ENCODE results near the gene TNPO3.

The TNPO3 gene

DNA sequence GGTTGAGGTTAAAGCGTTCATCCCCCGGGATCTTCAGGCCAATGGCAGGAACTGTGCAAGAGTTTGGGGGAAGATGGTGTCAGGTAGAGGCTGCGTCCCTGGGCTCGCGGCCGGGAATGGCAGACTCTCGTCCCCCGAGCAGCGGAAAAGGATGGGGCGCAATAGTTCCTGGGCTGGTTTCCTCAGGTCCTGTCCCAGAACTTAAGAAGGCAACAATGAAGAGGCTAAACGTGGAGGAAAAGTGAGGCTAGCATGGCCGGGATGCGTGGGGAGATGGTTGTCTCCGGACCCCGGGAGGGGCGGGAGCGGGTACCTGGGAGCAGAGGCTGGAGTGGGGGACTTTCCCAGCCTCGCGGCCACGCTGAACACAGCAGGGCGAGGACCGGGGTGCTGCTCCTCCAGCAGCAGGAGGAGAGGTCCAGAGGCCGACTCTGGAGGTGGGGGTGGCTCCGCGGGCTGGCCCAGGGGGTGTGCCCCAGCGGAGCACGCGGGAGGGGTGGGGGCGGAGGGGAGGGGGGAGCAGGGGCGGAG lies 116.3 kb downstream of the TNPO3 start:
- peak; percentile 27 for DNase-seq (ENCODE audit: low spot score)

DNA sequence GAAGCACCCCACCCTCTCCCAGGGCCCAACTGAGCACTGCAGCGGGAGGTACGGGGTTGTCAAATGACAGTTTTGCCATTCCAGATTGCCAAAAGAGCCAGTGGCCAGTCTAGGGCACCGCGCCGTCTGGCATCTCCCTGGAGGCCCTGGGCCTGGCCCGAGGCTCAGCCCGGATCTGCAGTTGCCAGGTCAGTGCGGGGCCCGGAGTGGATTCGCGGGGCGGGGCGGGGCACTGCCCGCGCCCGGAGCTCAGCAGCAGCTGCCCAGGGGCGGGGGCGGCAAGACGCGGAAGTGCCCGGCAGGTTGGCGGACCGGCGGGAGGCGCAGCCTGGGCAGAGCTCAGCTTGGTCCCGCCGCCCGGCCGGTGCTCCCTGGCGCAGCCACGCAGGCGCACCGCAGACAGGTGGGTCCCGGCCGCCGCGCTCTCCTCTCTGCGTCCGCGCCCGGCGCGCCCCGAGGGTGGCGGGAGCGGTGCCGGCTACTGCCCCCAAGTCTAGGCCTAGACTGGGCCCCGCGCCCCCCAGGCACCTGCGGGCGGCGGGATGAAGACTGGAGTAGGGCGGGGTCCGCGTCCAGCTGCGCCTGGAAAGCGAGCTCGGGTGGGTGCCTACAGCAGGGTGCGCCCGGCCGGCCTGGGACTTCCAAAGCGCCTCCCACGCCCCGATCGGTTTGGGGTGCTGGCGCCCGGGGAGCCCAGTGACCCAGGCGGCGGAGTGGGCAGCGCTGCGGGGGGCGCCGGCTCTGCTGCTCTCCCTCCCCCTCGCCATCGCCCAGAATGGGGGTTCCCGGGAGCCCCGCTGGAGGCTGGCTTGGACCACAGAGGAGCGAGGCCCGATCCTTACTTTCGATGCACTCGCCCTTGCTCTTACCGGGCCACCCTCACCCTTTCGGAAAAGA lies 117.0 kb downstream of the TNPO3 start, which contains the start of gene IRF5:
IRF5 (plus strand) TSS at position 281 of the 897 bp plus-strand sequence. CDS start 4,155 bp downstream, outside the sequence.
- DNase-seq (ENCODE audit: low spot score): peak; percentile 25

DNA sequence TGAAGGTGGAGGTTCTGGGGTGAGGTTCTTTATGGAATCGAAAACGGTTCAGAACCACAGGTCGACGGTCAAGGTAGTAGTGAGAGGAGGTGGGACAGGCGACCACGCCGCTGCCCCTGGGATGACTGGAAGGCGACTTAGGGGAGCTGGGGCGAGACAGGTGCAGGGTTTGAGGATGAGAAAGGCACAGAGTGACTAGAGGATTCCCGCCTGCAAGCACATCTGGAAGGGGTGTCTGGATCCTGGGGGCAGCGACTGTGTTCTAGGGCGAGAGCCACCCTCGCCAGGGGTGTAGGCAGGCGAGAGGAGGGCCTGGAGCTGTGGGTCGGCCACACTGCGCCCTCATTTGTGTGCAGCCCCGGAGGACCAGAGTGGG lies 117.7 kb downstream of the TNPO3 start:
- no peak for DNase-seq (ENCODE audit: low spot score)

DNA sequence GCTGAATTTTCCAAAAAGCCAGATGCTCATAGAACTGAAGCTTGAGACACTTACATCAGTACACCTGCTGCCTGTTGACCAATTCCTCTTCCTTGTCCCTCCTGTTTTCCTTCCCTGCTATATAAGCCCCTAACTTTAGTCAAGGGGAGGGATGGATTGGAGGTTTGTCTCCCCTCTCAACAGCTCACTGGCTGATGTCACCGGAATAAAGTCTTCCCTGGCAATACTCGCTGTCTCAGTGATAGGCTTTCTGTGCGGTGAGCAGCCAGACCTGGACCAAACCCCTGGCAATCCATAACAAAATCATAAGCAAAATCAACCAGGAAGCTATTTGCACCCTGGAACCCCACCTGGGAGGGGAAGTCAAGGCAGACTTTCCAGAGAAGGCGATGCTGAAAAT lies 118.1 kb downstream of the TNPO3 start:
- DNase-seq (ENCODE audit: low spot score): no peak

DNA sequence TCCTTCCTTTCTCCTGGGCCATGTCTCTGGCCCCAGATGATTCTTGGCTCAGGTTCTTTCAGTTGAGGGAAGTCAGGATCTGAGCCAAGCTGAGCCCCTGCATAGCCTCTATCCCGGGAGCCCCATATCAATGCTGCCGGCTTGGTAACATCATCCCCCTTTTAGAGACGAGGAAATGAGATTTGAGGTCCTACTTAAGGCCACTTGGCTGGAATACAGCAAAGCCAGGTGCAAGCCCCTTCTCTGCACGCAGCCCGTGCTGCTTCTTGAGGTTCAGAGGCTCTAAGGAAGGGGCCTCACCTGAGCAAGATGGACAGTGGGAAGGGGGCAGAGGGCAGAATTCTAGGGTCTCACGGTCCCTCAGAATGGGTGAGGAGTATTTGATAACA lies 119.6 kb downstream of the TNPO3 start:
- DNase-seq (ENCODE audit: low spot score): no peak

DNA sequence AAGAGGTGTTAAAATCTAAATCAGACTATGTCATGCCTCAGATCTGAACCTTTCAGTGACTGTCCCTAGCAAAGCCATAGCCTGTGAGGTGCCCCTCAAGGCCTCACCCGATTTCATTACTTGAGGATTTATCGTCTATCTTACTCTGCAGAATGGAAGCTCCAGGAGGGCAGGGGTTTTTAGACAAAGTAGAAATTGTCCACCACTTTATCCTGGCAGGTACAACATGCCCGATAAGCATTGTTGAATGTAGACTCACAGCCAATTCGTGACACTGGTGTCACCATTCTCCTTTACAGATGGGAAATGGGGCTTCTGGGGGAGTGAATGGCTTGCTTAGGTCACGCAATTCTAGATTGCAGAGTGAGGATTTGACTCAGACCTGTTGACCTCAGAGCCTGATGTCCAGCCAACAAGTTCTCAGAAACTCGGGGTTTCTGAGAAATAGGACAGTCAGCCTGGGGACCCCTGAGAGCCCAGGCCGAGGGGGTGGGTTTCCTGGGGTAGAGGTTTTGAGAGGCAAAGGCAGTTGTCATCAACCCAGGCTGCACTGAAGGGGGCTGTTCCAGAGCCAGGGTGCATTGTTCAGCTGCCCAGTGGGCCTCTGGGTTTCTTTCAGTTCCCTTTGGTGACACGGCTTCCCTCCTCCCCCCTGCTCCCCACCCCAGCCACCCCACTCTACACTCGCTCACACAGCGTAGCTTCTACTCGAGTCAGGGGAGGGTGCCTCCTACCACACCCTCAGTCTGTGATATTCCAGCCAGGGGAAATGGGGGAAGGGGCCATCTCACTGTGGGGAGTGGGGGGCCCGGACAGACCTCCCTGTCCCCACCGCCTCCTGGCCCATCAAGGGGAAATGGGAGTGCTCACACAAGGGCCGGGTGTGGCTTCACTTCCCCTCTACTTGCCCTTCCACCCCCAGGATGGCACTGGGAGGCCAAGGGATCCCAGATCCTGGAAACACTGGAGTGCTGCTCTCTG lies 120.3 kb downstream of the TNPO3 start:
- DNase-seq (ENCODE audit: low spot score): no peak

DNA sequence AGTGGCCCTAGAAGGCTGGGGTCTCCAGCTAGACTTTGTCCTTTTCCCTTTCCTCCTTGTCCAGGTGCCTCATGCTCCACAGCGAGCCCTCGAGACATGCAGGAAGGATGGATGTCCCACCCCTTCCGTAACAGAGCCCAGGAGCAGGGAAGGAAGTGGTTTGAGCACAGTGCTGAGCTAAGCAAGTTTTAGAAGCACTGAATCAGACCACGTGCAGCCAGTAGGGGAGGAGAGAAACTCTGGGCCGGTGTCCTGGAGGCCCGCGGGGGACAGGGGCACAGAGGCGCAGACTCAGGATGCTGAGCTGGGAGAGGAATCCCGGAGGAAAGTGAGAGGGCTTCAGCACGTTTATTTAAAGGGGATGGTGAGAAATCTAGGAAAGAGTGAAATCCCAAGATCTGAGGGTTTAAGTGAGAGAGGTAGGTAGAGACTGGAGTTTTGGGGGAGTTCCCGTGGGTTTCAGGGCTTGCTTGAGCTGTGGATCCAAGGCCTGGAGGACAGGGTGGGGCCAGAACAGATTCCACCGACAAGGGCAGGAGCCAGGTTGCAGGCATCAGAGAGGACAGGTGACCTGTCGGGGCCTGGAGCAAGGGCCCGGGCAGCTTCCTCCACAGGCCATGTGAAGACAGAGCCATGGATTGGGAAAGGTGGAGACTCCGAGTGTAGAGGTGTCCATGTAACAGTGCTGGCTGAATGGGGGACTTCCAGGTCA lies 121.6 kb downstream of the TNPO3 start:
- peak; percentile 74 for DNase-seq (ENCODE audit: low spot score)

DNA sequence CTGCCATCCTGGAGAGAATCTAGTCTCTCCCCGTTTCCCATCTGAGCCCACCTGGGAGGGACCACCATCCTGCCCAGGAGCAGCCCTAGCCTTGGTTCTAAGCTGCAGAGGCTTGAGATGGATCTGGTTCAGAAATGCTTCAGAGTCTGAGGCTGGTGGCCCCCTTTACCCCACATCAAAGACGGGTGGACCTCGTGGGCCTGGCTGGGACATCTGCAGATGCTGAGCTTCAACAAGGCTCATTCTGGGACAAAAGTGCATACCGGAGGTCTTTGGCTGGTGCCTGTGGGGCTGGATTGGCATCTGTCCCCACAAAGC lies 122.1 kb downstream of the TNPO3 start:
- no peak for DNase-seq (ENCODE audit: low spot score)

DNA sequence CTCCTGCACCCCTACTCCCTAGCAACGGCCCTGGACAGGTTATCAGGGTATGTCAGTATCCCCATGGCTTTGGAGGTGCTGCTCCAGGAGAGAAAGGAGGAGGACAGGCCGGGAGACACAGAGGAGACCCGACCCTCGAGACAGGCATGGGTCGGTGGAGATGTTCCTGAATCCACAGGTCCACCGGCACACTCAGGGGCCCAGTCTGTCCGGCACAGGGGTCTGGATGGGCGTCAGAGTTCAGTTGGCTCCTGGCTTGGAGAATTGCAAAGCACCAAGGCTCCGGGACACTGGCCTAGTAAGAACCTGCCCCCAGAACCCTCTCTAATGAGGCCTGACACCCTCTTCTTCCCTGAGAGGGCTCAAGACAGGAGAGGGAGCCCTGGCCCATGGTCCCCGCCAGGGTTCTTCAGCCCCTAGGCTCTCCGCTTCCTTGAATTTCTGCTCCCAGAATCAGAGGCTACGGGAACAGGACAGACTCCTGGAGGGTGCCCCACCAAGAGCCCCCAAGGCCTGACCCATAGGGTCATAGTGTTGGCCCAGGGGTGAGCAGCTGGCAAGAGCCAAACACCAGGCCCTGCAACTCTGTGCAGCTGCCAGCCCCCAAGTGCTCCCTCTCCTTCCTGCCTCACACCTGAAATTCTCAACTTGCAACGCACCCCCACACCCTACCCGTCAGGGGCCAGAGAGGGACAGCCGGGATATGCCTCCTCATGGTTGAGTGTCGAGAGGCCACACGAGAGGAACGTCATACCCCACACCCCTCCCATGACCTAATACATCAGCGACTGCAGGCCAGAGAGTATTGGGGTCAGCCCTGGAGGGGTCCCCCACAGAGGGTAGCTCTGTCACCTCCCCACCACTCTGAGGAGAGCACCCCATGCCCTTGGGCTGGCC lies 122.7 kb downstream of the TNPO3 start:
- DNase-seq (ENCODE audit: low spot score): no peak

DNA sequence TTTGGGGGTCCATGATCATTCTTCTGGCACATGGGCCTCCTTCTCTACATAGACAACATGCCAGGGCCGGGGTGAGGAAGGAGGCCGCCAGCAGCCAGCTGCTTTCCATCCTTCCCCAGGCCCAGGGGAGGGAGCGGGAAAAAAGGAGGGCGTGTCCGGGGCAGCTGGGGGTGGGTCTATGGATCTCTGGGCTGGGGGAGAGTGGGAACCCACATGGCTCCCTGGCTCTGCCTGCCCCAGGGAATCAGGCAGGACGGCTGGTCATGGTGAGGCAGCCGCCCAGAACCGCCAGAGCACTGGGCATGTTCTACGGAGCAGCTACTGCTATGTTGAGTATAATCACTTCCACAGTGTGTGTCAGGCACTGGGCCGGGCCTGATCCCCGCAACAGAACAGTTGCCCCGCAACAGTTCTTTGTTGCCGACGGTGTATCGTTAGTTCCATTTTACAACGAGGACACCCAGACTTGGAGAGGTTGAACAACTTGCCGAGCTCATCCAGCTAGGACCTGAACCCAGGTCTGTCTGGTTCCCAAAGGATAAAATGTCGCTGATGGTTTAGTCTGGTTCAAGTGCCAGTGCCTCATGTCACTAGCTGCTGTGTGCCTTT lies 123.6 kb downstream of the TNPO3 start:
- DNase-seq (ENCODE audit: low spot score): no peak

DNA sequence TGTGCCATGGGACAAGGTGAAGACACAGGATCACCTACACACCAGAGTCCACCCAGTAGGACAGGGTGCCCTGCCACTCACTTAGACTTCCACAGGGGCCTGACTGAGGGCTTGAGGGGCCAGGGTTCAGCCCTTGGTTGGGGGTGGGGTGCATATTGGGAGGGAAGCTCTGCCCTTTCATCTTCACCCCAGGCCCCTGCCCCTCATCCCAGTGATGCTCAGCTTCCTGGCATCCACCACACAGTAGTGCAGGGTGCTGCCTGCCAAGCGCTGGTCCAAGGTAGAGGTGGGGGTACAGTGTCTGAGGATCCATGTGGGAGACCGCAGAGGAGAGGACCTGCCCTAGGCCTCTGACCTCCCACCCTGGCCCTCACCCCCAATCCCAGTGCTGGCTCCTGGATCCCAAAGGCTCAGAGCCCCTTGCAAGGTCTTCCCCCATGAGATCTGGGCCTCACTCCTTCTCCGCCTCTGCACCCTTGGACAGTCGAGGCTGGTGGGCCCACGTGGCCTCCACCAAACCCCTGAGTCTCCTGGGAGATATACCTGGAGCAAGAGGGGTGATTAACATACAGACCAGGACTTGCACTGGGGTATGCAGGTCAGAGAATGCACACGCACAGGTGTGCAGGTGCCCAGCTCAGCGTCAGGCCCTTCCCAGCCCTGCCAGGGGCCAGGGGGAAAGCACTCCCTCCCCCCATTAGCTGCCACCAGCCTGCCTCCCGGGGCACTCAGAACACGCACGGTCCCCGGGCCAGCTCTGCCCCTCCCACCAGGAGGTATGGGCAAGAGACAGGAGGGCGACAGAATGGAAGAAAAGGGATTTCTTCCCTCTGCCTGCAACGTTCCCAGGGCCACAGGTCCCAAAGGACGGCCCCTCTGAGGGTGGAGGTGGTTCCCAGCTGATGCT lies 125.8 kb downstream of the TNPO3 start:
- no peak for DNase-seq (ENCODE audit: low spot score)

DNA sequence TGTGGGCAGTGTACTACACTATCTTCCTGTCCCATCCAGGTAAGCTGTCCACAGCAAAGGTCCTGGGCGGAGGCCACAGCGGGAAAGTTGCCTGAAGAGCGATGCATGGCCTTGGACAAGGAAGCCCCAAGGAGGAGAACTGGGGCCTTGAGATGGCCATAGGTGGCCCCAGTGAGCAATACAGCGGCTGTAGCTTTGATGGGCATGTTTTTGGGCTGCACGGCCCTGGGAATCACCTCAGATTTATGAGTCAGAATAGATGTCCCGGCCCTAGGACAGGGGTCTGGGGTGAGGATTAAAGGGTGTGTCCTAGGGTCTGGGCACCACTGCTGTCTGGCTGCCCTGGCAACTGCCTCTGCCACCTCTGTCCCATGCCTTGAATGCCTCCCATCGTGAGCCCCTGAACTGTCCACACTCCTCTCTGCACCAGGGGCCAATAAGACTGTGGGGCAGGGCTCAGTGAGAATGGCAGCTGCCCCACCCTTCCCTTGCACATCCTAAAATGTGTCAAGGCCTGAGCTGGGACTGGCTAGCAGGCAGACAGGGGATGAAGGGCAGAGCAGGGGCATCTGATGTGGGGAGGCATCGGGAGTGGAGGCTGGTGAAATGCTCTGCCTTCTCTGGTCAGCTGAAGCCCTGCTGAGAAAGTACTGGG lies 126.6 kb downstream of the TNPO3 start:
- no peak for DNase-seq (ENCODE audit: low spot score)

DNA sequence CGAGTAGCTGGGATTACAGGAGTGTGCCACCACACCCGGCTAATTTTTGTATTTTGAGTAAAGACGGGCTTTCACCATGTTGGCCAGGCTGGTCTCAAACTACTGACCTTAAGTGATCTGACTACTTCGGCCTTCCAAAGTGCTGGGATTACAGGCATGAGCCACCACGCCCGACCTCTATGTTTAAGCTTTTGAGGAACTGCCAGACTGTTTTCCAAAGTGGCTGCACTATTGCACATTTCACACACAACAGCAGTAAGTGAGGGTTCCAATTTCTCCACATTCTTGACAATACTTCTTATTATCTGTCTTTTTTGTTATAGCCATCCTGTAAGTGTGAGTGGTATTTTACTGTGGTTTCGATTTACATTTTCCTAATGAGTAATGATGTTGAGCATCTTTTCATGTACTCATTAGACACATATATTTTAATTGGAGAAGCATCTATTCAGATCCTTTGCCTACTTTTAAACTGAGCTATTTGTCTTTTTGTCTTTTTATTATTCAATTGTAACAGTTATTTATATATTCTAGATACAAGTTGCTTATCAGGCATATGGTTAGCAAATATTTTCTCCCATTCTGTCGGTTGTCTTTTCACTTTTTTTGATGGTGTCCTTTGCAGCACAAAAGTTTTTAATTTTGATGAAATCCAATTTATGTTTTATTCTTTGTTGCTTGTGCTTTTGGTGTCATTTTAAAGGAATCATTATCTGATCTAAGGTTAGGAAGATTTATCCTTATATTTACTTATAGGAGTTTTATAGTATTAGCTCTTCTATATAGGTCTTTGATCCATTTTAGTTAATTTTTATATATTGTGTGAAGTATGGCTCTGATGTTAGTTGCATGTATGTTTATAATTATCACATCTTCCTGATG lies 130.0 kb downstream of the TNPO3 start:
- DNase-seq (ENCODE audit: low spot score): no peak

DNA sequence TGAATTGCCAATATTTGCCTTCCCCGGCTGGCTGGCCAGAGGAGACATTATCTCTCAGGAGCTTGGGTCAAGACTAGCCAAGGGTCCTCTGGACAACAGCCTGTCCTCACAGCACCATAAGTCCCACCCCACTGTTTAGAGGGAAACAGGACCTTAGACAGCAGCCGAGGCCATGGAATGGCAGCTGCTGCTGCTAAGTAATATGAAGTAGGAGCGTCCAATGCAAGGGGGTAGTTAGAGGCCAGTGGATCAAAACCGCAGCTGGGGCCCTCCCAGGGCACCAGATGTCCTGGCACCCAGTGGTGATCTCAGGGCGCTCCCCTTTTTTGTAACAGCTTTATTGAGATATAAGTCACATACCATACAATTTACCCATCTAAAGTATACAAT lies 131.5 kb downstream of the TNPO3 start:
- DNase-seq (ENCODE audit: low spot score): no peak

DNA sequence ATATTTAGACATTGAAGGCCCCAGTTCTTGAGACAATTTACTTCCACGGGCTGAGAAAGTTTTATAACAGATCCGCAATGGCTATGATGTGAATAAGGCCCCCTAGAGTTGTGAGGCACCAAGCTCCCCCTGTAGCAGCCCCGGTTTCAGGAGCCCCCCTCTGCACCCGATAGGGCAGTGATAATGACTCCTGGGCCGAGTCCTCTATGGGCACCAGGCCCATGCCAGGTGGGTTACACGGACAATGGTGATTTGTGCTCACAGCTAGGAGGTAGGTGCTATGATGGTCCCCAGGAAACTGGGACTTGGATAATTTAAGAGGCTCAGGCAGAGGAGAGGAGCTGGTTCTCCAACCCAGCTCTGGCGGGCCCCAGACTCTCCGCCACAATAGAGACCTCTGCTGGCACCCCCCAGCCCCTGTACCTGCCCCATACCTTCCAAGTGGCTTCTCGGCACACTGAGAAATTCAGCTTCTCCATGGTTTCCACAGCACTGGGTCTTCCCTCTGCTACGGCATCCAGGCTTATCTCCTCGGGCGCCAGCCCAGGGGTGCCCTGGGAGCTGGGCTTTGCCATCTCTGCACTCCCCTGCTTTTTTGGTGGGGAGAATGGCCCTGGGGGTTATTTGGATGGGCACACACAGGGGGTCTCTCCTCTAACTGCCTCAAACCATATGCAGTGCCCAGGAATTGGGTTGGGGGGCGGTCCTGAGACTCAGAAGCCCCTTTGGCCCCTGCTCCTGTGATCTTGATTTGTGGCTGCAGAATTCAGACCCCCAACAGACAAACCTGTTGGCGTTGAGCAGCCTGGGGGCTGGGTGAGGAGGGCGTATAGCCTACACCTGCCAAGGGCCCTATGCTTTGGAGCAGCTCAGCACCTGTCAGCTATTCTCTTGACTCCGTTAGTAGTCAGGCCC lies 132.2 kb downstream of the TNPO3 start:
- no peak for DNase-seq (ENCODE audit: low spot score)

DNA sequence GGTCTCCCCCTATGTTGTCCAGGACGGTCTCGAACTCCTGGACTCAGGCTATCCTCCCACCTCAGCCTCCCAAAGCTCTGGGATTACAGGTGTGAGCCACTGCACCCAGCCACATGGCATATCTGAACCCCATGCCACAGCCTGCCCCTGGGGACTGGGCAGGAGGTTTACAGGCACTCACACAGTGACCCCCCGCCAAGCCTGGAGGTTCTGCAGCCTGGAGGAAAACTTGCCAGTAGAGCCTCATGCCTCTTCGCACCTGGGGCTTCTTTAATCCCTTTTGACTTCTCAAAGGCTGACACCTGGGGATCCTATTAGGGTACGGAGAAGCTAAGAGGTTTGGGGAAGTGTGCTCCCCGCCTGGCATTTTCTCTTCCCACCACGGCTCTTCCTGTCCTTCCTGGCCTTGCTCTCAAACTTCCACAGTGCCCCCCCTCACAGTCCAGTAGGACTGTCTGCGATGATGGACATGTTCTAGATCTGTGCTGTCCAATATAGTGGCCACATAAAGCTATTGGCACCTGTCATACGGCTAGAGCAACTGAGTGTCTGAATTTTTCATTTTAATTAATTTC lies 133.0 kb downstream of the TNPO3 start:
- DNase-seq (ENCODE audit: low spot score): no peak

Measured in activated CD4-positive, alpha-beta T cell treated with anti-CD3 and anti-CD28 coated beads, Interleukin-2, Interleukin-4, amounts not matched to agents 100 ng/mL and 50 ng/mL, durations not matched to agents 16 hours and 8 hours (primary cell).